GM19467 (cell line): Measurements from ENCODE around the gene CYP20A1.

Experiments
- ATAC-seq: cut with Tn5 transposase; IDR thresholded peaks from one replicate; pipeline ENCODE4 v1.9.1; 2021; ENCODE audit warnings: mild to moderate bottlenecking, moderate library complexity; ENCODE audit not compliant: unreplicated experiment

Gene CYP20A1

GRCh38 chr2:203354966-203355365, 116.1 kb downstream of the CYP20A1 start:
- ATAC-seq: no peak
